ELF-1 (cell line): Measurements from ENCODE around the gene MYO5B.

Experiments
- DNase-seq: peaks from one replicate; pipeline ENCODE4 v3.0.0-alpha.2; 2016; ENCODE audit warnings: low read depth, low spot score

Gene MYO5B

DNA sequence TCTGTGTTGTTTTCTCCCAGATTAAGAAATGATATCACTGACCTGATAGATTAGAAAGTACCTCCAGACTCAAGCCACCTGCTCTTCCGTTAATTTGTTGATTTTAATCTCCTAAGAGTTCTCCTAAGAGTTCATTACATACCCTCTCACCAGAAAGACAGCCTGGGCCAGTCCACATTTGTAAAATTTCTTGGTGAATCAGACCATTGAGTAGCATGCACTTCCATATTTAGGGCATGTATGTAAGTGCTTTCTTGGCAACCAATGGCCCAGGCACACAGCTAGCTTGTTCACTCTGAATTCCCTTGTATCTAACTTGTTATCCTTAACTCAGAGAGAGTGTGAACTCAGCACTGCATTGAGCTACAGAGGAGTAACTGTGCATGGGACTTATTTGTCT is 223.5 kb downstream of the MYO5B start:
- DNase-seq = no peak

DNA sequence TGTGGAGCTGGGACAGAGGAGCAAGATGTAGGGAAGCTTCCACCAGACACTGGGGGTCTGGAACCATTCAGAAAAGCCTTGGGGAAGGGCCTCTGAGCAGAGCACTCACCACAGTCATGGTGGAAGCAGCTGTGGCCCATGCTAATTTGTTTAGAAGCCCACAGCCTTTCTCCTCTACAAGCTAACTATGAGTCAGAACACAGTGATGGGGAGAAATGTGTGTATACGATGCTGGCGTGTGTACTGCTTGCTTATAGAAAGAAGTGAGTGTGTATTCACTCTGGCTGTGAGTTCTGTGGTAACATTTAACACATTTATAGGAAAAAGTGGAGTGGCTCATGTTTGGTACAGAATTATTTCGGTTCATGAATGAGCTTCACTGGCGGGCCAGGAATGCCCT is 224.6 kb downstream of the MYO5B start:
- DNase-seq = no peak

GRCh38 chr18:49968644-49969309 is 226.2 kb downstream of the MYO5B start:
- DNase-seq = no peak

DNA sequence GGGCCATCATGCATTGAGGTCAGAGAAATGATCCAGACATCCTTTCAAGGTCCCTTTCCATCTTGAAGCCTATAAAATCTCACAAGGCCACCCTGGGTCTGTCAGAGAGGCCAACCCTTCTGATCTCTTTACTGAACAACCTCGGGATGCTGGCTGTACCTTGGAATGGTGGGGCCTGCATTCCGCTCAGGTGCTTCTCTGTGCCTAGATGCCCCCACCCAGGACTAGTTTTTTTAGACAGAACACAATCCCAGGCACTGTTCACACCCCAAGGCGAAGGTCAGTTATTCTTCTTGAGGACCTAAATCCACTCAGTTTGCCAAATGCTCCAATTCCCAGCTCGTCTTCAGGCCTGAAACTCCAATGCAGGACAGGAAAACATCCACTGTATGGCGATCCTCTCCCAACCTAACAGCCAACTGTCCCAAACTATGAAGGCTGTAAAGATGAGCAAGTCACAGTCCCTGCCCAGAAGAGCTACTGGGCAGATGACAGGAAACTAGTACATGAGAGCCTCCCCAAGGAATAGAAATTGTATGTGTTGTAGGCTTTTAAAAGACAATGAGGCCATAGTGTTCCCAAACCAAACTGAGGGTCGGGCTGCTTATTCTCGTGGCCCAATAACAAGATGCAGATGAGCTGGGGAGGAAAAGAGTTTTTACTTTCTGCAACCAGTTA is 227.2 kb downstream of the MYO5B start:
- DNase-seq = no peak

- no peak for DNase-seq
Observed at GRCh38 chr18:49967171-49967570, 227.8 kb downstream of the MYO5B start.

DNA sequence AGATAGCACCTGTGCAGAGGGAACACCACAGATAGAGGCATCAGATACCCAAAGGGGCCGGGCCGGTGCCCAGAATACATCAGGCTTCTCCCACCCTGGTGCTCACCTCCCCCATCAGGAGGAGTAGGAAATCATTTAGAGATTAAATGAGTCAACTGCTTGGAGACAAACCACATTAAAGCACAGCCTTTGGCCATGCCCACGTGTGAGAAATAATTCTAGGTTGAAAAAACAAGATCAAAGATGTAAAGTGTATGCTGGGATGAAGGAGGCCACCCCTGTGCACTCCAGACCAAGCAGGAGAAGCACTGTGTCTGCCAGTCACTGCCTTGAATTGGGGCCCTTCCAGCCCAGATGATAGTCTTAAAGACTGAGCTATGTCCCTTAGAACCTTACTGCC is 228.9 kb downstream of the MYO5B start:
- DNase-seq = no peak

GRCh38 chr18:49963217-49963616 is 231.7 kb downstream of the MYO5B start:
- DNase-seq = no peak

- no peak for DNase-seq
Observed at GRCh38 chr18:49961271-49961670, 233.7 kb downstream of the MYO5B start.

DNA sequence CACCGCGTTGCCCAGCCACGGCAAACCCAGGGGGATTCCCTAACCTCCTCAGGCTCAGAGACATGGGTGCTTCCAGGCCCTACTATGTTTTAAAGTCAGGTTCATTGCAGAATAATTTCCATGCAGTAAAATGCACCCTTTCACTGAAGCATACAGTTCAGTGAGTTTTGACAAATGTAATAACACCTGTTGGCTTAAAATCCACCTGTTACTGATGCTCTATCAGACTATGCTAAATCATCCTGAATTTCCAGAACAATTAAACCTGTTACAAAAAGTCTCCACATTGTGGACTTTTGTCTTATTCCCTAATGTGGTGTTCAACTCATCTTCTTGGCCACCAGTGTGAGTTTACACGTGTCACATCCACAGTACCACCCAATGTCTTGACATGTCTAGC is 234.6 kb downstream of the MYO5B start:
- DNase-seq = no peak

DNA sequence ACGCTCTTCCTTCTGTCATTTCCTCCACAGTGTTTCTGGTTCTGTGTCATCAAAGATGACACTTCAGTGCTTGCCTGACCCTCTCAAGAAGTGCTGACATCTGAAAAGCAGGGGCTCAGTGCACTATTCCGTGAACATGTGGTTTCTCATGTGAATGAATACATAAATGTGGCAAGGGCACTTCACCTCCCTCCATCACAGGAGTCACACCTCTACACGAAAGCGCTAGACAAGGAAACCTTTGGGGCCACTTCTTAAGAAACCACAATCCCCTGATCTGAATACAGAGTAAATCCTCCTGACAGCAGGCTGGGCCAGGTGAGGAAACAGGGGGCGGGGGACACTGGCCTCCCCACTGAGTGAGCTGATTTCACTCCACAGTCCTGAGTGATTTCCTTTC is 235.8 kb downstream of the MYO5B start:
- DNase-seq = no peak

DNA sequence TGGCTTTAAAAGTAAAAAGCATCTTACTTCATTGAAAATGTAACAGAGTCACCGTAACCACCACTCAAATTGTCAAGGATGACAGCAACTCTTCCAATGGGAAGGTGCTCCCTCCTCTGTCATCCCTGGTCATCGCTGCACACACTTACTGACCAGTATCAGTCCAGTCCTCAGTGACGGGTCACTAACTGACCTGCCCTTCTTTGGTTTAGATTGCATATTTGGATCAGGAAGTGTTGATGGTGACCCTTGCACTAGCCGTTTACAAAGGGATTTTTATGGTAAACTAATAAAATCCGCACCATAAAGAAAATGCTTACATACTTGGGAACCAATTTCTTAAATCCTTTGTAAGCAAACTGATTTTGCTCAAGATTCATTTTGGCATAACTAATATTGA is 239.7 kb downstream of the MYO5B start:
- no peak for DNase-seq

- DNase-seq = no peak
Observed at GRCh38 chr18:49953391-49953790, 241.6 kb downstream of the MYO5B start.

- no peak for DNase-seq
Observed at GRCh38 chr18:49949951-49950395, 245.0 kb downstream of the MYO5B start.

DNA sequence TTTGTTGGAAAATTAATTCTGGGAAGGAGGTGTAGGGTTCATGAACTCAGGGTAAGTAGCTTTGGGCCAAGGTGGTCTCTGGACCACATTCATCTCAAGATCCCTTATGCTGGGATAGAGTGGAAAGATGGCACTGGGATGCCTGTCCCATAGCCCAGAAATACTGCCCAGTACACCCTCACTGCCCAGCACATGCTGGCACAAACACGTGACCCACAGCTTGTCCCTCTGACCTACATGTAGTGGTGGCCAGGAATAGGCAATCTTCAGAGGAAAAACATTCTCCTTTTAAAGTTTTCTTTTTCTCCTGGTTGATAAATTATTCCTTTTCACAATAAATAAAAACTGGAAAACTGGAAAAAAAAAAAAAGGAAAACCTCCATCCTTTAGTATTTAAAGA is 246.0 kb downstream of the MYO5B start:
- DNase-seq = no peak

DNA sequence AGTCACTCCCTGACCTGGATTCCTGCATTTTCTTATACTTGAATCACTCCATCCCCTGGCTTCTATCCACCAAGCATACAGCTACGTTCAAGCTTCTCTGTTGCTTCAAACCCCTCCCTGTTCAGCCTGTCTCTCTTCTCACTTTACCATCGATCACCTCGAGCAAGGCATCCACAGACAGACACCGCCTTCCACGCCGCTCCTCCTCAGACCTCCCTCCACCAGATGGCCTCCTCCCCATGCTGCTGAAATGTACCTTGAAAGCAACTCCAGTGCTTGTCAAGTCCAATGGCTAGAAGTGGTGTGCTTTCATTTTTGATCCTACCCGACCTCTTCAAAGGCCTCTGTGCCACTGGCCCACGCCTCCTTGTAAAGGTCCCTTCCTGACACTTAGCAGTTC is 250.3 kb downstream of the MYO5B start:
- DNase-seq = peak; percentile 43

DNA sequence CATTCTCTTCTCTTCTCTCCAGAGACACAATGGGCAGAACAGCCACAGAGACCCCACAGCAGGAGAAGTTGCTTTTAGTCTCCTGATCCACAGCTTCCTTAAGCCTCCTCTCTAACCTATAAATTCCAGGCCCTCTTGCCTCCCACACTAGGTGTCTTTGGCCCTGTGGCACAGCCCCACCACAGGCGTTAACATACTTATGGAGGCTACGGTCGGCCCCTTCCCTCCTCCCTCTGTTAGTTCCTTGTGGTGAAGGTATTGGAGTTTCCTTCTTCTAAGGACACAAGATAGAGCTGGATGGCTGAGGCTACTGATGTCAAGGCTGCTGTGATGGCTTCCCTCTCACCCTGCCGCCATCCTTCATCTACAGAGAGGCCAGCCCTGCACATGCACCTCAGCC is 258.1 kb downstream of the MYO5B start:
- DNase-seq = no peak

DNA sequence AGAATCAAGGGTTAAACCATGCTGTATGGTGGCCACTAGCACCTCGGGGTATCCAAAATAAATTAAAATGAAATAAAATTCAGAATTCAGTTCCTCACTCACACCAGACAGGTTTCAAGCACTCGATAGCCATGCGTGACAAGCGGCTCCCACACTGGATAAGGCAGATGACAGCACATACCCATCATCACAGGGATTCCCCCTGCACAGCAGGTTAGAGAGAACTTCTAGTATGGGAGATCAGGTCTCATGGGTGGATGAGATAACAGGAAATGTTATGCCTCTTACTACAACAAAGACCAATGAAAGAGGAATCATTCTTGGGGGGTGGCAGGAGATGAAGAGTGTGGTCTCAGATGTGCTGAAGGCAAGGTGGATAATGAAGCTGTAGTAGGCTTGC is 259.7 kb downstream of the MYO5B start:
- no peak for DNase-seq

DNA sequence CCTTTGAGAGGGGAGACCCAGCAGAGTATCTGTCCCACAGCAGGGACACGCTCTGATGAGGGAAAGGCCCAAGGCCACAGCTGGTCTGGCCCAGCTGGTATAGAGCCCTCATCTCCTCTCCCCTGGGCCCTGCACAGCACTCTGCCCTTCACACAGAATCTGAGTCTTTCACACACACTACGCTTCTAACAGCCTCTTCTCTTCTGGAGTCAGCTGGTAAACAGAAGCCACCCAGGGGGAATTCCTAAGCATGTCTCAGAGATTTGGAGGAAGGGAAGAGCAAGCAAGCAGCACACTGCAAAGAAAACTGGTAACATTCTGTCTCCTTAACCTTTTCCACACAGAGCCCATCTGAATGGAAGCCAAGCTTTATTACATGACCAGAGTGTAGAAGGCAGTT is 260.5 kb downstream of the MYO5B start:
- no peak for DNase-seq

GRCh38 chr18:49933530-49934128 is 261.3 kb downstream of the MYO5B start:
- no peak for DNase-seq

GRCh38 chr18:49931760-49932159 is 263.2 kb downstream of the MYO5B start:
- no peak for DNase-seq

DNA sequence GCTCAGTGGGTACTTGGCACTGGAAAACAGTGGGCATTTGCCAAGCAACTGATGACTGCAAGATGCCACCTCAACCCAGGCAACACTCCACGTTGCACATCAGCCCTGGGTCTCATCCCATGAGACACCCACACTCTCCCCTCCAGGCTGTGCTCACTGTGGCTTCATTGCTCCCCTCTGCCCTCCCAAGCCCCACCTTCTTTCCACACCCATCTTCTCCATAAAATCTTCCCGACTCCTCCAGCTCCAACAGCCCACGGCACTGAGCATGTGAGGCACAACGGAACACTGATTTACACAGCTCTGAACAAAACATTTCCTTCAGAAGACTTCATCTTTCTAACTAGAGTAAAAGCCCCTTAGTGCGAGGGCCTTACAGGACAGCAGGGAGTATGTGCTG is 263.8 kb downstream of the MYO5B start:
- DNase-seq = no peak

- DNase-seq = no peak
Observed at GRCh38 chr18:49926106-49926745, 268.7 kb downstream of the MYO5B start.
